ENCODE results near the gene DPM3. TPM values are rescaled to one million over a fixed set of nuclear protein-coding genes. Genes with fewer than 3 reads are reported as not detected.

The DPM3 gene
- total and polyA plus RNA-seq, 9 of the 15 experiments (the other 6 are each of a cell fraction or from before 2014, with no cell fraction given) = 3.7 to 120 (median 36.4) TPM

- TF ChIP-seq ZMIZ1 (IDR thresholded peaks at IDR 0.05; ENCODE audit: low read depth in 2 of 2, low read length in 2 of 2) (no peak), ZBTB5 (IDR thresholded peaks at IDR 0.05) (no peak), BRD4 (IDR thresholded peaks at IDR 0.05) (no peak), SMARCA5 (IDR thresholded peaks at IDR 0.05) (no peak), ZNF785 (CRISPR knock-in tag; IDR thresholded peaks at IDR 0.05) (no peak), RFX5 (IDR thresholded peaks at IDR 0.05; ENCODE audit: low read depth, low read length) (no peak), NR3C1 (CRISPR knock-in tag; IDR thresholded peaks at IDR 0.05) (no peak), TAL1 (IDR thresholded peaks at IDR 0.05) (no peak), SREBF1 (IDR thresholded peaks at IDR 0.05; ENCODE audit: borderline replicate concordance, low read depth, low read length) (no peak), ZNF444 (CRISPR knock-in tag; IDR thresholded peaks at IDR 0.05) (no peak), NKRF (IDR thresholded peaks at IDR 0.05; ENCODE audit: borderline replicate concordance) (no peak), TAF7 (tag; IDR thresholded peaks at IDR 0.05) (no peak), CEBPB (tag; IDR thresholded peaks at IDR 0.05) (no peak), PURB (CRISPR knock-in tag; IDR thresholded peaks at IDR 0.05; ENCODE audit: low read depth) (no peak), GTF2B (IDR thresholded peaks at IDR 0.05; ENCODE audit: extremely low read depth, insufficient read length) (no peak), ATF2 (CRISPR knock-in tag; IDR thresholded peaks at IDR 0.05) (no peak), NCOR1 (IDR thresholded peaks at IDR 0.05) (no peak), E2F3 (CRISPR knock-in tag; IDR thresholded peaks at IDR 0.05) (no peak), L3MBTL2 (IDR thresholded peaks at IDR 0.05) (peak; percentile 19; the same call in 1 of the 2 replicates), DLX4 (CRISPR knock-in tag; IDR thresholded peaks at IDR 0.05) (no peak)
Measured at GRCh38 chr1:155125946-155126555, 14.3 kb downstream of the DPM3 start (continued).

Measured in K562 (cell line).